Nephron (organoid): ENCODE measurements around the gene KCNT1.

Experiments
- H3K27ac Mint-ChIP-seq, 3 experiments: 2 replicates each; pipeline ENCODE4 v1.8.0; 2020; ENCODE audit warnings: mixed read lengths in 3 of 3, mild to moderate bottlenecking in 2 of 3, moderate library complexity in 1 of 3
- H3K27me3 Mint-ChIP-seq: 2 replicates; pipeline ENCODE4 v1.8.0; 2021; ENCODE audit warnings: low read depth, mild to moderate bottlenecking, moderate library complexity, mixed read lengths
- H3K36me3 Mint-ChIP-seq: 2 replicates; pipeline ENCODE4 v1.8.0; 2020; ENCODE audit warnings: low read depth, mixed read lengths
- H3K4me1 Mint-ChIP-seq: 2 replicates; pipeline ENCODE4 v1.8.0; 2020; ENCODE audit warnings: mixed read lengths
- H3K4me3 Mint-ChIP-seq, 3 experiments: 2 replicates each; pipeline ENCODE4 v1.8.0; 2020; ENCODE audit warnings: mild to moderate bottlenecking in 3 of 3, mixed read lengths in 3 of 3, moderate library complexity in 2 of 3
- H3K9me3 Mint-ChIP-seq: 2 replicates; pipeline ENCODE4 v1.8.0; 2020; ENCODE audit warnings: mixed read lengths
- TF ChIP-seq, protein P1 (sequence below), 3 experiments: fragments of 200-600 bp; sonication (generic); IDR thresholded peaks; one replicate each; pipeline ENCODE4 v1.5.0; 2021; ENCODE audit warnings: antibody characterized with exemption in 3 of 3; ENCODE audit not compliant: unreplicated experiment in 3 of 3

Gene KCNT1

DNA sequence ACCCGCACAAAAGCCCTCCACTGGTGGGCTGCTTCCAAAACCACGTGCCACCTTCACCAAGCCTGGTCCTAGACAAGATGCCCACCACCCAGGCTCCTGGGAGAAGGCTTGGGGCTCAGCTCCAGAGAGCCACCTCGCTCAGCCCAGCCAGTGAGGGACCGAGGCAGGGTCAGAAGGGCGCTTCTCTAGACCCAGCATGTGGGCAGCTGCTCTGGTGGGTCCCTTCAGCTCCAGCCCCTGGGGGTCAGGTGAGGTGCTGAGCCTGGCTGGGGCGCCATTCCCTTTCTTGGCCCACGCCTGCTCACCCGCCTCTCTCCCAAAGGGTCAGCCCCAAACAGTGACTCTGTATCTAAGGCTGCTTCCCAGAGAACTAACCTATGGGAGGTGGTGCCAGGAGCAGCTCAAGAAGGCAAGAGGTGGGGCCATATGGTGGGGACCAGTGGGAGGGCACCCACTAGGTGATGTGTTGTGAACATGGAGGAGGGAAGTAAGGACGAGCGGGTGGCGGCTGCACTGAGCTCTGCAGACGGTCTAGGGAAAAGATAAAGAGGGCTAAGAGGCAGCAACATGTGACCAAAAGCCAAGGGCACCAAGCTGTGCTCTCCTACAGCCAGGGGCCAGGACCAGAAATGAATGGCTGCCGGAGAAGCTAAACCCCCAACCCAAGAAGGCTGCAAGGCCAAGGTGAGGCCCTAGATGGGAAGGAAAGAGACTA, 126.0 kb downstream of the KCNT1 start:
- Mint-ChIP-seq H3K4me3 (no peak overlapping the region), H3K27me3 (peaks cover 3% of the 10 kb centered on the region), H3K27ac (no peak overlapping the region), H3K4me1 (no peaks in the 10 kb centered on the region), H3K9me3 (peaks cover 3% of the 10 kb centered on the region), H3K36me3 (peaks cover 66% of the 10 kb centered on the region)
- TF ChIP-seq, protein P1, sequence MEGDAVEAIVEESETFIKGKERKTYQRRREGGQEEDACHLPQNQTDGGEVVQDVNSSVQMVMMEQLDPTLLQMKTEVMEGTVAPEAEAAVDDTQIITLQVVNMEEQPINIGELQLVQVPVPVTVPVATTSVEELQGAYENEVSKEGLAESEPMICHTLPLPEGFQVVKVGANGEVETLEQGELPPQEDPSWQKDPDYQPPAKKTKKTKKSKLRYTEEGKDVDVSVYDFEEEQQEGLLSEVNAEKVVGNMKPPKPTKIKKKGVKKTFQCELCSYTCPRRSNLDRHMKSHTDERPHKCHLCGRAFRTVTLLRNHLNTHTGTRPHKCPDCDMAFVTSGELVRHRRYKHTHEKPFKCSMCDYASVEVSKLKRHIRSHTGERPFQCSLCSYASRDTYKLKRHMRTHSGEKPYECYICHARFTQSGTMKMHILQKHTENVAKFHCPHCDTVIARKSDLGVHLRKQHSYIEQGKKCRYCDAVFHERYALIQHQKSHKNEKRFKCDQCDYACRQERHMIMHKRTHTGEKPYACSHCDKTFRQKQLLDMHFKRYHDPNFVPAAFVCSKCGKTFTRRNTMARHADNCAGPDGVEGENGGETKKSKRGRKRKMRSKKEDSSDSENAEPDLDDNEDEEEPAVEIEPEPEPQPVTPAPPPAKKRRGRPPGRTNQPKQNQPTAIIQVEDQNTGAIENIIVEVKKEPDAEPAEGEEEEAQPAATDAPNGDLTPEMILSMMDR (IDR thresholded peaks at IDR 0.05; ENCODE audit: unreplicated experiment in 3 of 3) = no peak

- Mint-ChIP-seq H3K36me3 (peaks cover 64% of the 10 kb centered on the region), H3K27me3 (peaks cover 3% of the 10 kb centered on the region), H3K4me1 (no peaks in the 10 kb centered on the region), H3K4me3 (no peak overlapping the region), H3K9me3 (peaks cover 3% of the 10 kb centered on the region), H3K27ac (no peak overlapping the region)
- TF ChIP-seq, protein P1 (IDR thresholded peaks at IDR 0.05; ENCODE audit: unreplicated experiment in 3 of 3) = no peak
These were observed 126.7 kb downstream of the KCNT1 start for GRCh38 chr9:135828656-135829055.

GRCh38 chr9:135830496-135830895, 128.5 kb downstream of the KCNT1 start:
- Mint-ChIP-seq H3K27me3 (peaks cover 3% of the 10 kb centered on the region), H3K36me3 (peaks cover 57% of the 10 kb centered on the region), H3K4me1 (no peaks in the 10 kb centered on the region), H3K4me3 (no peak overlapping the region), H3K9me3 (peaks cover 3% of the 10 kb centered on the region), H3K27ac (no peak overlapping the region)
- TF ChIP-seq, protein P1 (IDR thresholded peaks at IDR 0.05; ENCODE audit: unreplicated experiment in 3 of 3) = no peak

DNA sequence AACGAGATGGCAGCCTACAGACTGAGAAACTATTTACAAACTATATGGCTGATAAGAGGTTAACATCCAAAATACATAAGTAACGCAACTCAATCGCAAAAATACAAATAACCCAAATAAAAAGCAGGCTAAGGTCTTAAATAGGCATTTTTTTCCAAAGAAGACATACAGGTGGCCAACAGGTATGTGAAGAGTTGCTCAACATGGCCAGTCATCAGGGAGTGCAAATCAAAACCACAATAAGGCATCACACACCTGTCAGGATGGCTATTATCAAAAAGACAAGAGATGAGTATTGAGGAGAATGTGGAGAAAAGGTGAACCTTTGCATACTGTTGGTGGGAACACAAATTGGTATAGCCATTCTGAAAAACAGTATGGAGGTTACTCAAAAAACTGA, 131.9 kb downstream of the KCNT1 start:
- no peak overlapping the region for H3K27ac Mint-ChIP-seq
- H3K4me1 Mint-ChIP-seq = no peaks in the 10 kb centered on the region
- no peak overlapping the region for H3K4me3 Mint-ChIP-seq
- no peaks in the 10 kb centered on the region for H3K27me3 Mint-ChIP-seq
- H3K36me3 Mint-ChIP-seq = peaks cover 27% of the 10 kb centered on the region
- TF ChIP-seq, protein P1 (IDR thresholded peaks at IDR 0.05; ENCODE audit: unreplicated experiment in 3 of 3) = no peak
- H3K9me3 Mint-ChIP-seq = no peaks in the 10 kb centered on the region

GRCh38 chr9:135835131-135835530, 133.1 kb downstream of the KCNT1 start:
- no peaks in the 10 kb centered on the region for H3K9me3 Mint-ChIP-seq
- H3K36me3 Mint-ChIP-seq = peaks cover 18% of the 10 kb centered on the region
- H3K4me3 Mint-ChIP-seq = no peak overlapping the region
- TF ChIP-seq, protein P1 (IDR thresholded peaks at IDR 0.05; ENCODE audit: unreplicated experiment in 3 of 3) = no peak
- no peaks in the 10 kb centered on the region for H3K4me1 Mint-ChIP-seq
- H3K27ac Mint-ChIP-seq = no peak overlapping the region
- H3K27me3 Mint-ChIP-seq = no peaks in the 10 kb centered on the region

- peaks cover 16% of the 10 kb centered on the region for H3K9me3 Mint-ChIP-seq
- H3K27ac Mint-ChIP-seq = no peak overlapping the region
- no peaks in the 10 kb centered on the region for H3K4me1 Mint-ChIP-seq
- peaks cover 30% of the 10 kb centered on the region for H3K36me3 Mint-ChIP-seq
- H3K27me3 Mint-ChIP-seq = no peaks in the 10 kb centered on the region
- TF ChIP-seq, protein P1 (IDR thresholded peaks at IDR 0.05; ENCODE audit: unreplicated experiment in 3 of 3) = no peak
- H3K4me3 Mint-ChIP-seq = no peak overlapping the region
These were observed 137.5 kb downstream of the KCNT1 start for GRCh38 chr9:135839516-135839915.
